Measurements from ENCODE around the gene EPHB4.

EPHB4 gene

DNA sequence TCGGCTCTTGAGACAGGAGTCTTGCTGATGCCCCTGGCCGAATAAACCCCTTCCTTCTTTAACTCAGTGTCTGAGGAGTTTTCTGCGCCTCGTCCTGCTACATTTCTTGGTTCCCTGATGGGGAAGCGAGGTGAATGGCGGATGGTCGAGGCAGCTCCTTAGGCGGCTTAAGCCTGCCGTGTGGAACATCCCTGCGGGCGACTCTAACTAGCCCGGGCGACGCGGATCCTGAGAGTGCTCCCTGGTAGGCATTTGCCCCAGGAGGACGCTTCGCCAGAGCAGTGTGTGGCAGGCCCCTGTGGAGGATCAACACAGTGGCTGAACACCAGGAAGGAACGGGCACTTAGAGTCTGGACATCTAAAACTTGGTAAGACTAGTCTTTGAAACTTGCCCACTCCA, 12.0 kb upstream of the EPHB4 start:
- ChIA-PET CTCF (interaction anchor here (0.6 kb wide), 1 partner anchor 1627 kb away, joined by 5 read pairs; no protein-coding TSS in a partner anchor), POLR2A (ENCODE audit: low non-redundant PET) (no interaction called here)
- peak overlapping the region; percentile 94 for H3K27ac ChIP-seq
- DNase-seq (ENCODE audit: low spot score), result no peak
- TF ChIP-seq, protein P1, sequence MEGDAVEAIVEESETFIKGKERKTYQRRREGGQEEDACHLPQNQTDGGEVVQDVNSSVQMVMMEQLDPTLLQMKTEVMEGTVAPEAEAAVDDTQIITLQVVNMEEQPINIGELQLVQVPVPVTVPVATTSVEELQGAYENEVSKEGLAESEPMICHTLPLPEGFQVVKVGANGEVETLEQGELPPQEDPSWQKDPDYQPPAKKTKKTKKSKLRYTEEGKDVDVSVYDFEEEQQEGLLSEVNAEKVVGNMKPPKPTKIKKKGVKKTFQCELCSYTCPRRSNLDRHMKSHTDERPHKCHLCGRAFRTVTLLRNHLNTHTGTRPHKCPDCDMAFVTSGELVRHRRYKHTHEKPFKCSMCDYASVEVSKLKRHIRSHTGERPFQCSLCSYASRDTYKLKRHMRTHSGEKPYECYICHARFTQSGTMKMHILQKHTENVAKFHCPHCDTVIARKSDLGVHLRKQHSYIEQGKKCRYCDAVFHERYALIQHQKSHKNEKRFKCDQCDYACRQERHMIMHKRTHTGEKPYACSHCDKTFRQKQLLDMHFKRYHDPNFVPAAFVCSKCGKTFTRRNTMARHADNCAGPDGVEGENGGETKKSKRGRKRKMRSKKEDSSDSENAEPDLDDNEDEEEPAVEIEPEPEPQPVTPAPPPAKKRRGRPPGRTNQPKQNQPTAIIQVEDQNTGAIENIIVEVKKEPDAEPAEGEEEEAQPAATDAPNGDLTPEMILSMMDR (conservative IDR thresholded peaks at IDR 0.05; ENCODE audit: low read depth), result no peak

DNA sequence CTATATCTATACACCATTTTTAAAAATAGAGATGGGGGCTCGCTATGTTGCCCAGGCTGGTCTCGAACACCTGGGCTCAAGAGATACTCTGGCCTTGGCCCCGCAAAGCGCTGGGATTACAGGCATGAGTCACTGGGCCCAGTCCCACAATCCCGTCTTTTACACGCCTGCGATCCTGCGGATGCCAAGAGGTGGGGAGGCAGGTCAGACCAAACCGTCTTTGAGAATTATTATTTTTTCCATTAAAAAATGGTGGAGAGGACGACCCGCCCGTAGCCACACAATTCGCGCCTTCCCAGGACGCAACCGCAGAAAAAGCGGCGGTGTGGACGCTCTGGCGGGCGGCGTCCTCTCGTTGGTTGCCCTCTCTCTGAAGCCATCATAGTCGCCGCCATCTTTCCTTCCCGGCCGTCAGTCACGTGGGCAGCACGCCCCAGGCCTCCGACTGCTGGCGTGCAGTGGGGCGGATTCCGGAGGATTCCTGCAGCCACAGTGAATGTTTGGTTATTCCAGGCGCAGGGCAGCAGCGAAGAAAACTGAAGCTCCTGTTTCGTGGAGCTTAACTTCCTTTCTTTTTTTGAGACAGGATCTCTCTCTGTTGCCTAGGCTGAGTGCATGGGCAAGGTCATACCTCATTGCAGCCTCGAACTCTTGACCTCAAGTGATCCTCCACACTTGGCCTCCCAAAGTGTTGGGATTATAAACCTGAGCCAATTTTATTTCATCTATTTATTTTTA, 9.9 kb upstream of the EPHB4 start:
- CTCF ChIA-PET, result interaction anchor here (0.6 kb wide), 1 partner anchor 132 kb away, joined by 3 read pairs; no protein-coding TSS in a partner anchor
- DNase-seq (ENCODE audit: low spot score), result peak; percentile 51
- H3K27ac ChIP-seq, result peak overlapping the region; percentile 94
- POLR2A ChIA-PET (ENCODE audit: low non-redundant PET), result interaction anchor here (1.1 kb wide), 1 partner anchor 38 kb away, joined by 3 read pairs; the partner anchor contains the start of gene SRRT
- TF ChIP-seq, protein P1 (conservative IDR thresholded peaks at IDR 0.05; ENCODE audit: low read depth), result no peak

DNA sequence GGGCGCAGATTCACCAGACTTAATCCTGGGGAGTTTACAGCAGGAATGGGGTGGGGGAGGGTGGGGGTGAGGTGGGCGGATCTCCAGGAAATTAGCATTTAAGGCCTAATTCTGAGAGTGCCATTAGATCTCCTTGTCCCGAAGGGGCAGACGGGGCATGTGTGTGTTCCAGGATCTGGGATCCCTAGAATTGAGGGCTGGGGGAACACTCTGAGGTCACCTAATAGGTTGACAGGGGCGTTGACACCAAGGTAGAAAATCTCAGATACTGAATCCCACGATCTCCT, 9.4 kb upstream of the EPHB4 start:
- peak overlapping the region; percentile 94 for H3K27ac ChIP-seq
- no peak for DNase-seq (ENCODE audit: low spot score)
- POLR2A ChIA-PET (ENCODE audit: low non-redundant PET), result interaction anchor here (1.1 kb wide), 1 partner anchor 39 kb away, joined by 3 read pairs; the partner anchor contains the start of gene SRRT
- TF ChIP-seq, protein P1 (conservative IDR thresholded peaks at IDR 0.05; ENCODE audit: low read depth), result no peak
- CTCF ChIA-PET, result interaction anchor here (0.6 kb wide), 1 partner anchor 131 kb away, joined by 3 read pairs; no protein-coding TSS in a partner anchor

DNA sequence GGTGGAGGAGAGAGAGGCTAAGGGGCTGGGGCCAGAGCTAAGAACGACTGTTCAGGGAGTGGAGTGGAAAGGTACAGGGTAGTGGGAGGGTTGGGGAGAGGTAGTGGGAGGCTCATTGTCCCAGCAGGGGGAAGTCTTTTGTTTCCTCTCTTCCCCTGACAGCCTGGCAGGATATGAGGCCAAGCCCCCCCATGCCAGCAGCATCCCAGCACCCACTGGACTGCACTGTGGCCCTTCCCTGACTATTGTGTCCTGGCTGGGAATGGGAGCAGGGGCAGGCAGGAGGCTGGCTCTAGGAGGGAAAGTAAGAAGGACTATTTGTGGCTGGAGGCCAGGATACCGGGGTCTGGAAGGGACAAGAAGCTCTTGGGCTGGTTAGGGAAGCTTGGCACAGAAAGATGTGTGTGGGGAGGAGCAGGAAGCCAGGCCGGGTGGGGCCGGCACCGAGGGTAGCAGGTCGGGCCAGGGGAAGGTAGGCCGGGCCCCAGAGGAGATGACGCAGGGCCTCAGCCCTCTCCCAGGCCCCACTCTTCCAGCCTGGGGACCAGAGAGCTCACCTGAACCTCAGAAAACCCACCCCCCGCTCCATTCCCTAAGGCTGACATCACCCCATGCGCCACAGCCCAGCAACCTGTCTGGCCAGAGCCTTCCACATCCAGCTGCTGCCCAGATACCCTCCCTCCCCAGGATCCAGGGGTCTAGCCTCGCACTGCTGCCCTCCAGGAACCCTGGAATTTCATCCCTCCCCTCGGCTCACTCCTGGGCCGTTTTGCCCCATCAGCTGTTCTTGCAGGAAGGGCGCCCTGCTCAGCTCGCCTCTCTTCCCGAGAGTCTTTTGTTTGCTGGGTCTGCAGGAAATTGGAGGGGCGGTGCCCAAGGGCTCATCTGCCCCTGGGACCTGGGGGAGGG, 8.8 kb upstream of the EPHB4 start:
- ChIA-PET CTCF (interaction anchor here (0.6 kb wide), 1 partner anchor 131 kb away, joined by 3 read pairs; no protein-coding TSS in a partner anchor), POLR2A (ENCODE audit: low non-redundant PET) (interaction anchor here (0.5 to 1.1 kb wide), 2 partner anchors 39 to 1286 kb away, joined by 3 read pairs; partner anchors contain the start of gene SRRT)
- TF ChIP-seq, protein P1 (conservative IDR thresholded peaks at IDR 0.05; ENCODE audit: low read depth), result no peak
- peak; percentile 62 for DNase-seq (ENCODE audit: low spot score)
- H3K27ac ChIP-seq, result peak overlapping the region; percentile 94

DNA sequence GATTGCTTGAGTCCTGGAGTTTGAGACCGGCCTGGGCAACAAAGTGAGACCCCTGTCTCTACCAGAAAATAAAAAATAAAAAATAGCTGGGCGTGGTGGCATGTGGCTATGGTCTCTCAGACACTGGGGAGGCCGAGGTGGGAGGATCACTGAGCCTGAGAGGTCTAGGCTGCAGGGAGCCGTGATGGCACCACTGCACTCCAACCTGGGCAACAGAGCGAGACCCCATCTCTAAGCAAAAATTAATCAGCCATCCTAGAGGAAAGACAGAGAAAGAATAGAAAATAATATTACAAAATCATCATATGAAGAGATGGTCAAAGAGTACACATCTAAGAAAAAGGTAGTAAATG, 4.9 kb upstream of the EPHB4 start:
- peak overlapping the region; percentile 10; the same call in 1 of the 2 replicates for H3K27ac ChIP-seq
- TF ChIP-seq, protein P1 (conservative IDR thresholded peaks at IDR 0.05; ENCODE audit: low read depth), result no peak
- no peak for DNase-seq (ENCODE audit: low spot score)
- ChIA-PET POLR2A (ENCODE audit: low non-redundant PET) (no interaction called here), CTCF (interaction anchor here (0.9 to 1.2 kb wide), 4 partner anchors 19 to 112 kb away, joined by 3 to 5 read pairs (median 4); partner anchors contain the start of gene EPO)

DNA sequence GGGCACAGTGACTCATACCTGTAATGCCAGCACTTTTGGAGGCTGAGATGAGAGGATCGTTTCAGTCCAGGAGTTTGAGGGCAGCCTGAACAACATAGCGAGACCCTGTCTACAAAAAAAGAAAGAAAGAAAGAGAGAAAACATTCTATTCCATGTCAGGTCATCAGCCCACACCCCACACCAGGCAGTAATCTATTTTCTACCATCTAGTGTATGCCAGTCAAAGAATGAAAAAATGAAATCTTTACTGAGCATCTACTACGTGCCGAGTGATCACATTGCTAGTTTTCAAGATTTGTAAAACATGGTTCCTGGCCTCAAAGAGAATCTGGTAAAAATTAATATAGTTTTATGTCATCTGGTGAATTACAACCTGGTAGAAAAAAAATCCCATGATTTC, 3.1 kb upstream of the EPHB4 start:
- ChIA-PET POLR2A (ENCODE audit: low non-redundant PET) (no interaction called here), CTCF (no interaction called here)
- TF ChIP-seq, protein P1 (conservative IDR thresholded peaks at IDR 0.05; ENCODE audit: low read depth), result no peak
- peak overlapping the region; percentile 92; the same call in 1 of the 2 replicates for H3K27ac ChIP-seq
- no peak for DNase-seq (ENCODE audit: low spot score)

Data from RWPE1 (cell line).